ENCODE measurements around the gene DXO.

GRCh38 chr6:31947070-31947675, 24.8 kb downstream of the DXO start:
- TF ChIP-seq POLR2A (IDR thresholded peaks at IDR 0.05) (no peak), CTCF (IDR thresholded peaks at IDR 0.05) (no peak)

Measured in lower leg skin (tissue), 3 donors.